ENCODE results near the gene TSPAN33. TPM values are rescaled to one million over a fixed set of nuclear protein-coding genes. Genes with fewer than 3 reads are reported as not detected.

TSPAN33 gene
- total RNA-seq, 1 donor from 2014 or later, result 6.2 TPM

GRCh38 chr7:129136887-129137642 is 7.4 kb upstream of the TSPAN33 start:
- DNase-seq, result no peak

- DNase-seq, result no peak
These were observed 798 bp upstream of the TSPAN33 start for GRCh38 chr7:129143724-129144094.

GRCh38 chr7:129144834-129145668 is 544 bp downstream of the TSPAN33 start:
- no peak for DNase-seq

- DNase-seq, result no peak
These were observed 1.9 kb downstream of the TSPAN33 start for GRCh38 chr7:129146237-129146979.

GRCh38 chr7:129147731-129148130 is 3.2 kb downstream of the TSPAN33 start:
- DNase-seq, result no peak

GRCh38 chr7:129149511-129149910 is 5.0 kb downstream of the TSPAN33 start:
- DNase-seq, result no peak

- no peak for DNase-seq
These were observed 5.9 kb downstream of the TSPAN33 start for GRCh38 chr7:129150199-129150996.

GRCh38 chr7:129157651-129158050 is 13.1 kb downstream of the TSPAN33 start:
- DNase-seq, result no peak

GRCh38 chr7:129159539-129159938 is 15.0 kb downstream of the TSPAN33 start:
- no peak for DNase-seq

- no peak for DNase-seq
These were observed 15.8 kb downstream of the TSPAN33 start for GRCh38 chr7:129160161-129160905.

- DNase-seq, result no peak
These were observed 17.2 kb downstream of the TSPAN33 start for GRCh38 chr7:129161524-129162225.

- DNase-seq, result no peak
These were observed 18.2 kb downstream of the TSPAN33 start for GRCh38 chr7:129162732-129163131.

GRCh38 chr7:129163875-129164544 is 19.5 kb downstream of the TSPAN33 start:
- DNase-seq, result peak; percentile 20

- no peak for DNase-seq
These were observed 22.2 kb downstream of the TSPAN33 start for GRCh38 chr7:129166745-129167144.

GRCh38 chr7:129167817-129168216 is 23.3 kb downstream of the TSPAN33 start:
- DNase-seq, result no peak

- peak; percentile 14 for DNase-seq
These were observed 23.9 kb downstream of the TSPAN33 start for GRCh38 chr7:129168231-129169021.

- DNase-seq, result peak; percentile 49
These were observed 24.7 kb downstream of the TSPAN33 start for GRCh38 chr7:129169171-129169671.

- no peak for DNase-seq
These were observed 25.4 kb downstream of the TSPAN33 start for GRCh38 chr7:129169686-129170440.

All from skin of body (tissue), 2 donors.